NB4 (cell line): ENCODE measurements around the gene CD47.

Experiments used
- CTCF ChIP-seq: IDR thresholded peaks from one replicate; pipeline ENCODE4 v1.5.1; 2012; ENCODE audit warnings: low read depth, low read length
- MAX ChIP-seq: IDR thresholded peaks from 2 replicates; pipeline ENCODE4 v1.6.1; 2011; ENCODE audit warnings: low read depth, low read length

GRCh38 chr3:108054935-108055334 lies 35.9 kb downstream of the CD47 start:
- TF ChIP-seq CTCF (no peak), MAX (no peak)
